Activated T-helper 1 cell treated with Interleukin-2 at 50 U/mL for 16 hours (primary cell): ENCODE data around the gene HACD2.

Experiments
- DNase-seq: peaks from one replicate; pipeline ENCODE4 v3.0.0-alpha.2; 2020; ENCODE audit warnings: low read depth

HACD2 gene

GRCh38 chr3:123446210-123446609, 138.6 kb downstream of the HACD2 start:
- DNase-seq = no peak

- no peak for DNase-seq
These were observed 139.2 kb downstream of the HACD2 start for GRCh38 chr3:123445702-123446101.

GRCh38 chr3:123444744-123445143, 140.1 kb downstream of the HACD2 start:
- DNase-seq = no peak

- no peak for DNase-seq
These were observed 140.8 kb downstream of the HACD2 start for GRCh38 chr3:123444023-123444422.

- no peak for DNase-seq
These were observed 141.9 kb downstream of the HACD2 start for GRCh38 chr3:123442908-123443307.

GRCh38 chr3:123442125-123442524, 142.7 kb downstream of the HACD2 start:
- DNase-seq = no peak
